GM13977 (cell line): ENCODE results near the gene ACADS.

ENCODE experiments used
- DNase-seq: peaks from one replicate; pipeline ENCODE4 v3.0.0; 2012; ENCODE audit warnings: low spot score
- in situ Hi-C: fragments of 300-500 bp; cut with MboI; formaldehyde crosslinking; loops from one replicate; pipeline ENCODE4 v1.12.0; 2022; ENCODE audit warnings: low sequenced_read_pairs, low pct_unique_long_range_greater_than_20kb, mixed read lengths, inconsistent platforms; ENCODE audit not compliant: unreplicated experiment
- TF ChIP-seq, protein P1 (sequence below): IDR thresholded peaks from 2 replicates; pipeline ENCODE4 v1.5.1; 2012; ENCODE audit warnings: mild to moderate bottlenecking, control low read depth; ENCODE audit not compliant: insufficient read depth; ENCODE audit errors: extremely low read depth, missing control alignments

The ACADS gene

DNA sequence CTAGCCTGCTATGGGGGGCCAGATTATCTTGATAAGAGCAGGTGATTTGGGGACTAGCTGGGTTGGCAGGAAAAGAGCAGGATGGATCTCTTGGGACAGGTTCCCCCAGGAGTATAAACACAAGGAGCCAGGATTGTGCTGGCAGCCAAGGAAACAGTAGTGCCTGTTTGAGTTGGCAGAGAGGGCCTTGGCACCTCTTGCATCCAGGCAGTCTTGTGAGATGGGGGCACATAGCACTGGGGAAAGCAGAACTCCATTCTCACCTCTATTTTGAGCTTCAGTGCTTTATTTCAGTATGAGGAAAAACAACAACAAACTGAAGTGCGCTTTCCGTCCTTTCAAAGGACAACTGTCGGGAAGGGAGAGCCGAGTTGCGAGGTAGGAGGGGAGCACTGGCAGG is 24.7 kb upstream of the ACADS start:
- in situ Hi-C loops = no loop called here
- no peak for DNase-seq
- TF ChIP-seq, protein P1, sequence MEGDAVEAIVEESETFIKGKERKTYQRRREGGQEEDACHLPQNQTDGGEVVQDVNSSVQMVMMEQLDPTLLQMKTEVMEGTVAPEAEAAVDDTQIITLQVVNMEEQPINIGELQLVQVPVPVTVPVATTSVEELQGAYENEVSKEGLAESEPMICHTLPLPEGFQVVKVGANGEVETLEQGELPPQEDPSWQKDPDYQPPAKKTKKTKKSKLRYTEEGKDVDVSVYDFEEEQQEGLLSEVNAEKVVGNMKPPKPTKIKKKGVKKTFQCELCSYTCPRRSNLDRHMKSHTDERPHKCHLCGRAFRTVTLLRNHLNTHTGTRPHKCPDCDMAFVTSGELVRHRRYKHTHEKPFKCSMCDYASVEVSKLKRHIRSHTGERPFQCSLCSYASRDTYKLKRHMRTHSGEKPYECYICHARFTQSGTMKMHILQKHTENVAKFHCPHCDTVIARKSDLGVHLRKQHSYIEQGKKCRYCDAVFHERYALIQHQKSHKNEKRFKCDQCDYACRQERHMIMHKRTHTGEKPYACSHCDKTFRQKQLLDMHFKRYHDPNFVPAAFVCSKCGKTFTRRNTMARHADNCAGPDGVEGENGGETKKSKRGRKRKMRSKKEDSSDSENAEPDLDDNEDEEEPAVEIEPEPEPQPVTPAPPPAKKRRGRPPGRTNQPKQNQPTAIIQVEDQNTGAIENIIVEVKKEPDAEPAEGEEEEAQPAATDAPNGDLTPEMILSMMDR = no peak

GRCh38 chr12:120702637-120703036 is 23.0 kb upstream of the ACADS start:
- in situ Hi-C loops = no loop called here
- TF ChIP-seq, protein P1 = no peak
- DNase-seq = no peak

DNA sequence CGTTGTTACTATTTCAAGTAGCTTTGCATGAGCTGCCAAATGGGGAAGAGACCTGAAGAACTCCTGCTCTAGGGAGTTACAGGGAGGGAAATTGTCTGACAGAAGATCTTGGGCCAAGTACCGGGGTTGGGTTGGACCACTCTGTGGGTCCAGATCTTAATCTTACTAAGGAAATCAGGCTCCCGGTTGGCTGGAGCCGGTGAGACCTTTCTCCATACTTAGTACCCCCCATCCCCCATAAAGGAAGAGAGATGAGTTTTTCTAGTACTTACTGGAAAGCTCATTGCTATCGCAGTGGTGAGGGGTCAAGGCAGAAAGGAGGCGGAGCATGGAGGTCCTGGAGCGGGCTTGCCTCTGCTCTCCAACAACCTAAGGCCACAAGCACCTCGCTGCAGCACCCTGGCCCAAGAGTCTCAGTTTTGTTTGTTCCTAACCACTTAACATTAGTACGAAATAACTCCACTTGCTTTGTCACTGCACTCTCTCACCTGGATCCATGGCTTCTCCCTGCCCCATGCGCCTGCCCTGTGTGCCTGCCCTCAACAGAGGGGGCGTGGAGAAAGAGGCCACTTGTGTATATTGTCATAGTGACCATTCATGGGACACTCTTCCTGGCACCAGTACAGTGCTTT is 22.2 kb upstream of the ACADS start:
- in situ Hi-C loops = no loop called here
- no peak for DNase-seq
- TF ChIP-seq, protein P1 = no peak

GRCh38 chr12:120705618-120706017 is 20.0 kb upstream of the ACADS start:
- in situ Hi-C loops = no loop called here
- DNase-seq = no peak
- TF ChIP-seq, protein P1 = no peak

DNA sequence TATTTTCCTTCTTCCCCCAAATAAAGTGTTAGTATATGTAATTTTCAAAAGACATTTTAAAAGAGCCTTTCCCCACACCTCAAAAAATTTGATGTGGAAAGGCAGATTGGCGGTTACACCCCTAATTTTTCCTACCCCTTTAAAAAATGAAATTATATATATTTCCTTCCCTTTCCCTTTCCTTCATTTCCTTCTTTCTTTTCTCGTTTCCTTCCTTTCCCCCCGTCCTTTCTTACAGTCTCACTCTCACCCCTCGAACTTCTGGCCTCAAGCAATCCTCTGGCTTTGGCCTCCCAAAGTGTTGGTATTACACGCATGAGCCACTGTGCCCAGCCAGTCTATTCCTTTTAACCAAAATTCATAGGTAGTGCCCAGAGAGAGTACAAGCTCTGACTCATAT is 19.6 kb upstream of the ACADS start:
- no peak for DNase-seq
- TF ChIP-seq, protein P1 = no peak
- in situ Hi-C loops = no loop called here

DNA sequence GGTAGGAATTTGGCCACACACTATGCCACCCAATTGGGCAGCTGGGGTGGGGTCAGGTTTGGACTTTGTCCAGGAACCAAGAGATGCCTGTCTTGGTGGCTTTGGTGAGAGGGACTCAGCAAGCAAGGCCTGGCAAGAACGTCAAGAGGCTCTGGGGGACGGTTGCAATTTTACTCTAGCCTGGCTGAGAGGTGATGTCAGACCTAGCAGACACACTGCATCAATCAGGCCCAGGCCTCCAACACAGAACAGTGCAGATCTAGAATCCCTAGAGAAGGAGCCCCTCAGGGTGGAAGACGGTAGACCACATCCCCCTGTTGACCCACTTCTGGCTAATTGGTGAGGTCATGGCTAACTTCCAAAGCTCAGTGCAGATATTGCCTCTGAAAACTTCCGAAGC is 17.0 kb upstream of the ACADS start:
- no peak for DNase-seq
- TF ChIP-seq, protein P1 = no peak
- in situ Hi-C loops = no loop called here
